ENCODE results near the gene NUP85.
"Not testable (repeated sequence)": the region's sequence is repeated elsewhere in the genome, so short reads cannot be mapped to it uniquely, and the experiment has no call there.

The NUP85 gene

DNA sequence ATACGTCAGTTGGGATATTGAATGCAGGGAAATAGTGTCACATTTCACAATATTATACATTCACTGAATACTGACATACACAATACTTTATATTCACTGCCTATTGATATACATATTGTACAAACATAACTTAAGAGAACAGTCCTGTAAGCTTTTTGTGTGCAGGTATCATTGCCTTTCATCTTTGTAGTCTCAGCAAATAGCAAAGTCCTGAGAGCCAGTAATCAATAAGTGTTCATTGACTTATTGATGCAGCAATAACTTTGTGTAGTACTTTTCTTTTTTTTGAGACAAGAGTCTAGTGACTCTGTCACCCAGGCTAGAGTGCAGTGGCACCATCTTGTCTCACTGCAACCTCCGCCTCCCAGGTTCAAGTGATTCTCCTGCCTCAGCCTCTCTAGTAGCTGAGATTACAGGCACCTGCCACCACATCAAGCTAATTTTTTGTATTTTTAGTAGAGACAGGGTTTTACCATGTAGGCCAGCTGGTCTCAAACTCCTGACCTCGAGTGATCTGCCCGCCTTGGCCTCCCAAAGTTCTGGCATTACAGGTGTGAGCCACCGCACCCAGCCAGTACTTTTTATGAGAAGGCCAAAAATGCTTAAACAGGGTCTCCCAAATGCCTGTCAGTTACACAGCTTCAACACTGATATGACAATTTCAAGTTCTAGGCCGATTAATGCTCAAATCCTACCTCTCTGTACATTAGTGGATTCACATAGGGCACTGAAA, 5.4 kb upstream of the NUP85 start:
- no peak for DNase-seq

GRCh38 chr17:75205793-75206163, 299 bp downstream of the NUP85 start:
- no peak for DNase-seq

DNA sequence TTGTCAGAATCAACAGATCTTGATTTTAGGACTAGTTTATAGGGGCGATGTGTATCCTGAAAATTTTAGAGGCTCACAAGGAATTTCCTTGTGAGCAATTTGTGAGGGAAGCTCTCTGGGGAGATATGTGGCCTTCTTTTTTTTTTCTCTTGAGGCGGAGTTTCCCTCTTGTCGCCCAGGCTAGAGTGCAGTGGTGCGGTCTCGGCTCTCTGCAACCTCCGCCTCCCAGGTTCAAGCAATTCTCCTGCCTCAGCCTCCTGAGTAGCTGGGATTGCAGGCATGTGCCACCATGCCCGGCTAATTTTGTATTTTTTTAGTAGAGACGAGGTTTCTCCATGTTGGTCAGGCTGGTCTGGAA, 1.6 kb downstream of the NUP85 start:
- DNase-seq = not testable (repeated sequence)

DNA sequence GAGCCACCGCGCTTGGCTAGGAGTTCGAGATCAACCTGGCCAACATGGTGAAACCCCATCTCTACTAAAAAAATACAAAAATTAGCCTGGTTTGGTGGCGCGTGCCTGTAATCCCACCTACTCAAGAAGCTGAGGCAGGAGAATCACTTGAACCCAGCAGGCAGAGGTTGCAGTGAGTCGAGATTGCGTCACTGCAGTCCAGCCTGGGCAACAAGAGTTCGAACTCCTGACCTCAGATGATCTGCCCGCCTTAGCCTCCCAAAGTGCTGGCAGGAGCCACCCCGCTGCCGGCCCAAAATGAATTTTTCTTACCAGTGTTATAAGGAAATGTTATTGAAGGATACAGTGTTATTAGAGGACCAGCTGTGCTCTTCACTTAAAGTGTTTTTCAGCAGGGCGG, 2.3 kb downstream of the NUP85 start:
- no peak for DNase-seq

DNA sequence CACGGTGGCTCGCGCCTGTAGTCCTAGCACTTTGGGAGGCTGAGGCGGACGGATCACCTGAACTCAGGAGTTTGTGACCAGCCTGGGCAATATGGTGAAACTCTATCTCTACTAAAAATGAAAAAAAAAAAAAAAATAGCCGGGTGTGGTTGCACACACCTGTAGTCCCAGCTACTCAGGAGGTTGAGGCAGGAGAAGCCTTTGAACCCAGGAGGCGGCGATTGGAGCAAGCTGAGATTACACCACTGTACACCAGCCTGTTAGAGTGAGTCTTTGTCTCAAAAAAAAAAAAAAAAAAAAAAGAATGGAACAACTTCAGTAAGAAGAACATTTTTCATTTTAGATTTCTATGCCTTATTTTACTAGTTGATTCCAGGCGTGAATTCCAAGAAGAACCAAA, 2.7 kb downstream of the NUP85 start:
- no peak for DNase-seq

DNA sequence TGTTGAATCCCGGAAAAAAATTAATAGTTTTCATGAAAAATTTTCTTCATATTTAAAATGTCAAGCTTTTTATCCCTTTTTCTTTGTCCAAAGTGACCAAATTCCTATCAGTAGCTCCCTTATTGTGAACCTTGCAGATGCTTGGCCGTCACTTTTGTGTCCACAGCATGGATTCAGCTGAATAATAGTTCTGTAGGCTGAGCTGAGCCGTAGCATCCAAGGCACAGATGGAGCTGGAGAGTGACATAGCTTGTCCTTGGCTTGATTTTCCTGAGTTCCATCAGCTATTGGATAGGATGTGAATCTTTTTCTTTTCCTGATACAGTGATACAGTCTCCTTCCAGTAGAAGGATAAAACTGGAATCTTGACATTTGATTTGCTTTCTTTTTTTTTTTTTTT, 3.6 kb downstream of the NUP85 start:
- DNase-seq = no peak

DNA sequence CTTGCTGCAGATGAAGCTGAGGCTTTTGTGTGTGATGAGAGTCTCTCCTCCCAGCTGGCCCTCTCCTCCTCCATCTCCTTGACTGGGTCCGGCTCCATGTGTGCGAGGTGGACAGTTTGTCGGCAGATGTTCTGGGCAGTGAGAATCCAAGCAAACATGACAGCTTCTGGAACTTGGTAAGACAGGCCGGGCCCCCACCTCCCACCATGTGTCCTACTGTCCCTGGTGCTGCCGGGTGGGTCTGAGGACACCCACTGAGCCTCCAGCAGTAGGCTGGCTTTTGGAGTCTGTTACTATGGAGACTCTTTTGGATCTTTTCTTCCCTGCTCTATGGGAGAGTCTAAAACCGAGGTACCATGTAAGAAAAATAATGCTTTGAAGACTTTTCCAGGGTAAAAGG, 12.7 kb downstream of the NUP85 start:
- DNase-seq = no peak

- DNase-seq = no peak
Measured at GRCh38 chr17:75219815-75220214, 14.3 kb downstream of the NUP85 start.

- no peak for DNase-seq
Measured at GRCh38 chr17:75225016-75225415, 19.5 kb downstream of the NUP85 start.

DNA sequence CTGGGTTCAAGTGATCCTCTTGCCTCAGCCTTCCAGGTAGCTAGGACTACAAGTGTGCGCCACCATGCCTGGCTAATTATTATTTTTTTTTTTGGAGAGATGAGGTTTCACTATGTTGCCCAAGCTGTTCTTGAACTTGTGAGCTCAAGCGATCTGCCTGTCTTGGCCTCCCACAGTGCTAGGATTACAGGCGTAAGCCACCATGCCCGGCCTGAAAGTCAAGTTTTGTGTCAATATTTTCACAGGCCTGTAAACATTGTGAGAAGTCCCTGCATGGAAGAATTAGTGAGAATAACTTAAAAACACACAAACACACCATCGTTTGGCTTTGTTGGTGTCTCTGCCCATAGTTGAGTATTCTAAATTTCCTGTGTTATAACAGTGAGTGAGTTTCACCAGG, 22.2 kb downstream of the NUP85 start:
- no peak for DNase-seq

DNA sequence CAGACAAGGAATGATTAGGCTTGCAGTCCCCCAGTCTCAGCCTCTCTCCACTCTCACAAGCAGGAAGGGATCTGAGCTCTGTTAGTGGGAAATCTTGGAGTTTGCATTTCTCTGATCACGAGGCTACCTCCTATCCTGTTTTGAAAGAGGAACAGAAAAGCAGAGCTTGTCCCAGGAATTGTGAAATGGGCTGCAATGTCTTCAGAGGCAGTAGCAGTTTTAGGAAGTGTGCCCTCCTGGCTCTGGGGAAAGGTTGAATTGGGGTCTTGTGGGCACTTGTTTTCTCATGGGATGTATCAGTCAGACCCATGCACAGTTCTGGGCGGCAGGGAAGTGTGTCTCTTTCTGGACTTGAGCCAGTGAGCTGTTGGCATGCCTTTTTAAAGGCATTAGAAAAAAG, 22.8 kb downstream of the NUP85 start:
- no peak for DNase-seq

DNA sequence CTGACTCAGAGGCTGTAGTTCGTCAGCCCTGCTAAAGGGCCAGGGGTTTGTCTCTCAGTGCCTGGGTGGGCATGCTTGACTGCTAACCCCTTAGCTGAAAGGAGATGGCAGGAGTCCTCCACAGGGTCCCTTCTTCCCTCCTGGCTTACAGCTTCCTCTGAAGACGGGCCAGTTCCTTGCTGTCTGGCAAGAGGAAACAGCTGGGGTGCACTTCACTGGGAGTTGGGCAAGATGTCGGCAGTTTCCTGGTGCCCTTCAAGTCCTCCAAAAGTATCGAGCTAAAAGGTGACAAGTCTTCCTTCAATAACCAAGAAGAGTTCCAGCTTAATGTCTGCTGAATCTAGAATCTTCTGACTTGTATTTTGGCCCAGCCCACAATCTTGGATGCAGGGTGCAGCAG, 23.4 kb downstream of the NUP85 start:
- DNase-seq = no peak

- no peak for DNase-seq
Measured at GRCh38 chr17:75231071-75231470, 25.6 kb downstream of the NUP85 start.

DNA sequence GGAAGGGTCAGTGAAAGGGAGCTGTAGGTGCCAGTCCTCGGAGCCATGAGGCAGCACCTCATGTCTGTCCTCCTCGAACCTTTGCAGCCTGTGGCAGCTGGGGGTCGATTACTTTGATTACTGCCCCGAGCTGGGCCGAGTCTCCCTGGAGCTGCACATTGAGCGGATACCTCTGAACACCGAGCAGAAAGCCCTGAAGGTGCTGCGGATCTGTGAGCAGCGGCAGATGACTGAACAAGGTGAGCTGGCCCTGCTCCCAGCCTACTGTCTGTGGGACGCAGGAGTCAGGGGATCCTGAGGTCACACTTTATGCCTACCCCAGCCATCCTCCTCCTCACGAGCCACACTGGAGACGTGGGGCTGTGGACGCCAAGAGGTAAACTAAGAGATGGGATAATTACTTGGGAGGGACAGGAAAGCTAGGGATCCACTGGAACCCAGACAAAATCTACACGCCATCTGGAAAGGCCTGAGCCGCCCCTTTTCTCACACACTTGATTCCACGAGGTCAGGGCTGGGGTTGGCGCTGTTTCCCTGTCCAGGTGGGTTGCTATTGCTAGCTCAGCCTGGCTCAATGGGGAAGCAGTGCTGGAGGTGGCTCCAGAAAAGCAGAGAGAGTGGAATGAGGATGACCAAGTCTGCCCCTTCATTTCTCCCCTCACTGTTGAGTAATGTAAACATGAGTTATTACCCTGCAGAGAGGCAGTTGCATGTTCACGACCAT, 26.4 kb downstream of the NUP85 start:
- DNase-seq = no peak

DNA sequence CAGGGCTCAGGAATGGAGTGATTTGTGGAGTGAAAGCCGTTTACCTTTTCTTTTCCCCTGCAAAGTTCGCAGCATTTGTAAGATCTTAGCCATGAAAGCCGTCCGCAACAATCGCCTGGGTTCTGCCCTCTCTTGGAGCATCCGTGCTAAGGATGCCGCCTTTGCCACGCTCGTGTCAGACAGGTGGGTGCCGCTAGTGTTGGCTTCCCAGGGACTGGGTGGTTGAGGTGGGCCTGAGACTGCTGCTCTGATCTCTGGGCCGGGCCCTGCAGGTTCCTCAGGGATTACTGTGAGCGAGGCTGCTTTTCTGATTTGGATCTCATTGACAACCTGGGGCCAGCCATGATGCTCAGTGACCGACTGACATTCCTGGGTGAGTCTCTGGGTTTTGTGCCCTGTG, 27.3 kb downstream of the NUP85 start:
- no peak for DNase-seq

- DNase-seq = no peak
Measured at GRCh38 chr17:75237100-75238014, 31.9 kb downstream of the NUP85 start.

DNA sequence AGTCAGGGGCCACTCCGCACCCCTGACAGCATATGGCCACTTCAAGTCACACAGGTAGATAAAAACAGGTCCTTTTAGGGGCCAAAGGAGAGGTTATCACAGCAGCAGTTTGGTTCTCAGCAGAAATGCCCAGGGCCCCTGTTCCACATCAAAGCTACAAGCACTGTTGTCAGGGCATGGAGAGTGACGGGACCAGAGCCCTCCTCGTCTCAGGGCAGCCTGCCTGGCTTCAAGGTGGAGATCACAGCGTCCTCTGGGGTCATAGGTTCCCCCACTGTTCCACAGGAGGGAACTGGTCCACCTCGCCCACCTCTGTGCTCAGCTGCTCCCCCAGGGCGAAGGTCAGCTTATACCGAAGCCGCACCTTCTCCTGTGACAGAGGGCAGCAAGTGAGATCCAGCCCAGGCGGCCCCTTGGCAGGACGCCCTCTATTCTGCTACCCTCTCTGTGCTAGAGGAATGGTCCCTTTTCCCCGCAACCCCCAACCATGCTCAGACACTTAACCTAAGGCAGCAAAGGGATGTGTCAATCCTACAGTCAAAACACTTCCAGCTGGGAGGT, 32.6 kb downstream of the NUP85 start:
- no peak for DNase-seq

- peak; percentile 28 for DNase-seq
Measured at GRCh38 chr17:75238684-75239191, 33.3 kb downstream of the NUP85 start.

GRCh38 chr17:75239214-75239613, 33.7 kb downstream of the NUP85 start:
- DNase-seq = no peak

DNA sequence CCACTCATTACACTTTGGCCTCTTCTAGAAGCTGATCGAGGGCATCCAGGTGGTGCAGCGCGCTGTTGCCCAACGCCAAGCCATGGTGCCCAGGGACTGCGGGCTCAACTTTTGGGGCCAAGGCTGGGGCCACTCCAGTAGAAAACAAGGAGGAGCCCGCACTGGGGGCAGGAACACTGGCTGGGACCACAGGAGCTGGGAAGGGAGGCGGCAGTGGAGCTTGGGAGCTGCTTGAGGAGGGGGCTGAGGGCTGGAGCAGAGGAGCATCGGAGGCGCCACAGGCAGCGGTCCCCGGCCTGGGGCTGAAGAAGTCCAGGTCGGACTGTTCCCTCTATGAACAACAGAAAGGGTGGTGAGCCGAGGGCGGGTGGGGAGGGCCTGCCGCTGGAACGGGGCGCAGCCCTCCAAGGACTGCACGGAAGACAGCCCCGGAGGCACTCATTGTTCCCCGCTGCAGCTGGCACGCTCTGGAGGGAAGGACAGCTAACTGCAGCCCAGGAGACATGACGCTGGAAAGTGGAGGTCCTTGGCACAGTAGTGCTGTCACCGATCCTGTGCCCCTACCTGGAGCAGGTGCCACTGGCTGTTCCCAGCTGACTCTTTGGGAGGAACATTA, 34.4 kb downstream of the NUP85 start:
- no peak for DNase-seq

DNA sequence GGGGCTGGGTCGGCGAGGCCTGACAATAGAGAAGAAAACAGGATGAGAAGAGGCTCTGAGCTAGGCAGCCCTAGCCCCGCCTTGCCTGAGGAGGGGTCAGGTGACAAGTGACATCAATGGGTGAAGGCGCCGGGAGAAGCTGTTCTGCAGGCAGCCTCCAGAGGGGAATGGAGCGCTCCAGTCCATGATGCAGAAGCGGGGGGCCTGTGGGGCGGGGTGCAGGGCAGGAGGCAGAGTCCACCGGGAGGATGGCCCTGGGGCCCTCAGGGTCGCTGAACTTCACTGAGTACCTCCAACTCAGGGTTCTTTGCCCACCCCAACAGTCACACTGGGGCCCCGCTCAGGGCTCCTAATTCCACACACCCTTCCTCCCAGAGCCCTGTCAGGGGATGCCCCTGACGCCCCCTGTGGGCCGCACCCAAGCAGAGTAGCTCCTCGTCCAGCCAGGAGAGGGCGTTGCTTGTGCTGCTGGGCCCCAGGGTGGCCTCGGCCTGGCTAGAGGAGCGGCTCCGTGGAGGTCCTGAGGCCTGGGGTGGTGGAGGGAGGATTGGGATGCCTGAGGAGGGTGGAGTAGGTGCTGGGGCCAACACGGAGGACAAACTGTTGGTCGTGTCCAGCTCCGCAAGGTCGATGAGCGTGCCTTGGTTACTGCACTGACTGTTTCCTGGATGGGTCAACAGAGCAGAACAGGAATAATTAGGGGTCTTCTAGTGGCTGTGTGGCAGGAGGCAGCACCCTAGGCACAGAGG, 35.1 kb downstream of the NUP85 start:
- DNase-seq = peak; percentile 17

- DNase-seq = no peak
Measured at GRCh38 chr17:75241143-75241430, 35.6 kb downstream of the NUP85 start.
